SIG-M5 (cell line): Measurements from ENCODE around the gene CCR2.
"Not testable (repeated sequence)": the region's sequence is repeated elsewhere in the genome, so short reads cannot be mapped to it uniquely, and the experiment has no call there.

Experiments used
- DNase-seq: peaks from one replicate; lab custom pipeline; 2025; lab: John Stamatoyannopoulos, UW

The CCR2 gene

GRCh38 chr3:46380471-46381221 is 26.7 kb downstream of the CCR2 start:
- no peak for DNase-seq

- DNase-seq, result no peak
Observed at GRCh38 chr3:46381625-46382024, 27.7 kb downstream of the CCR2 start.

GRCh38 chr3:46383211-46383950 is 29.5 kb downstream of the CCR2 start:
- no peak for DNase-seq

DNA sequence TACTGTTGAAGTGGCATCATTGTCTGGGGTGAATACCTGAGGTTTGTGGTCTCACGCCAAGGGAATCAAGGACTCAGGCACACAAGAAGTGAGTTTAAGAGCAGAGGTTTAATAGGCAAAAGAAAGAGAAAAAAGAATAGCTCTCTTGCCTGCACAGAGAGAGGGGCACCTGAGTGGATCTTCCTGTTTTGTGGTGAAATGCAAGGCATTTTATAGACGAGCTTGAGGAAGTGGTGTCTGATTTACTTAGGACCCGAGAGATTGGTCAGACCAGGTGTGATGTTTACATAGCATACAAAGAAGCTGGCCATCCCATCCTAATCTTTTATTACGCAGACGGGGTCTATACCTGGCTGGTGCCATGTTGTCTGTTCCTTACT is 30.0 kb downstream of the CCR2 start:
- DNase-seq, result no peak

DNA sequence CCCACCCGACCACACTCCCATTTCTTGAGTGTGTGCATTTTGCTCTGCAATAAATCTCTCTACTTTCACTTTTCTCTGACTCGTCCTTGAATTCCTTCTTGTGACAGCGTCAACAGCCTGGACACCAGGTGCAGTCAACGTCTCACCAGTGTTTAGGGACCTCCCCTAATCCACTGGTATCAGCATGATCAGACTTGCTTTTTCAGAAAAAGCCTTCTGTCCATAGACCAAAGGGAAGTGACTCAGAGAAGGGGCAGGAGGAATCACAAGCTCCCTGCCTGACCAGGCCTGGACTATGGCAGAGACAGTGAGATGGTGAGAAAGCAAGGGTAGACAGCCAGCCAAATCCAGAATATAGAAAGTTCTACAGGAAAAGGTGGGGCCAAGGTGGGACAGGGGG is 32.3 kb downstream of the CCR2 start:
- no peak for DNase-seq

- not testable (repeated sequence) for DNase-seq
Observed at GRCh38 chr3:46388847-46389246, 34.9 kb downstream of the CCR2 start.

- DNase-seq, result no peak
Observed at GRCh38 chr3:46389306-46389705, 35.4 kb downstream of the CCR2 start.

DNA sequence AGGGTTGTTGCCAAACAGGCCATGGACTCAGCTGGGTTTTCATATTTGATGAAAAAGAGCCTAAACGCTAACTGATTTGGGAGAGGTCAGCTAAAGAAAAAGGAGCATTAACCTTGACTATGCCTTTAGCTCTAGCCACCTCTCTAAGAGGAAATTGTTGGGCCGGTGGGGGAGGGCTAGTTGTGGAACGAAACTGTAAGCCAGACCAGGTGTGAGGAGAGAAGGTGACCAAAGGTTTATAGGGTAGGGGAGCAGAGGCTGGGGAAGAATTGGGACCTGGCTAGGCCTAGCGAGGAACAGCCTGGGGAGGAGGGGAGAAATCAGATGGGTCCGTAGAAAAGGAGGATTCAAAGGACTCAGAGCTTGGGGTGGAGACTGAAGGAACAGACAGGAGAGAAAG is 37.6 kb downstream of the CCR2 start:
- not testable (repeated sequence) for DNase-seq

DNA sequence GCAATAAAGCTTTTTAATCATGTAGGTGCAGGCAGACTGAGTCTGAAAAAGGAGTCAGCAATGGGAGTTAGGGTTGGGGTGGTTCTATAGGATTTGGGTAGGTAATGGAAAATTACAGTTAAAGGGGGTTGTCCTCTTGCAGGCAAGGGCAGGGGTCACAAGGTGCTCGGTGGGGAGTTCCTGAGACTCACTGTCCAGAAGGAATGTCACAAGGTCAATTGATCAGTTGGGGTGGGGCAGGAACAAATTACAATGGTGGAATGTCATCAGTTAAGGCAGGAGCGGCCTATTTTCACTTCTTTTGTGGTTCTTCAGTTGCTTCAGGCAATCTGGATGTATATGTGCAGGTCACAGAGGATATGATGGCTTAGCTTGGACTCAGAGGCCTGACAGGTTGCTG is 39.1 kb downstream of the CCR2 start:
- DNase-seq, result no peak

DNA sequence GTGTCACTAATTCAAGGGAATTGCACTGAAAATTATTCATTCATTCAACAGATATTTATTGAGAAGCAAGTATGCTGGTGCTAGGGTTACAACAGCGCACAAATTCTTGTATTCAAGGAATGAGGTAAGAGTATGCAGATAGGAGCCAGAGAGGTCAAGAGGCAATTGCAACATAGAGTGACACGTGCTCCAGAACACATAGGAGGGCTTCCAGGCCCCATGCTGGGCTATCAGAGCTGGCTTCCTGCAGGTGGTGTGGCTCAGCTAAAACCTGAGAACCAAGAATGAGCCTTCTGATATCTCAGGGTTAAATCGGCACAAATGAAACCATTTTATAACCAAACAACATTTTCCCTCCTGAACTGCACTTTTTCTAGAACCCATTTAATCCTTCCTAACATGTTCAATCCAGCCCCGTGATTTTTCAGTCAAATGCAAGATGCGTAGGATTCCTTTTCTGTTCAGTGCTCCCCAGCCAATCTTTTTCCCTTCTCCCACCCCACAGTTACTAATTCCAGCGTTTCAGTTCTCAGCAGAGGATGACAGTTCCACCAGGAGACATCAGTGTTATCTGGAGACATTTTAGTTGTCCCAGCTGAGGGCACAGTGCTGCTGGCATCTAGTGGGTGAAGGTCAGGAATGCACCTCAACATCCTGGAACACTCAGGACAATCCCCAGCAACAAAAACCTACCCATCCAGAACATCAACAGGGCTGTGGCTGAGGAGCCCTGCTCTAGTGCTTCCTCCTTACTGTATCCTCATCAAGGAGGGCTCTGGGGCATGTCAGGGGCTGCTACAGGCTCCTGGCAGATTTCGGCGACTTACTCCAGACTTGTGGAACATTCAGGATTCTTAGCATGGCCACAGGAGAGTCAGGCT is 39.9 kb downstream of the CCR2 start:
- DNase-seq, result peak; percentile 27

- DNase-seq, result peak; percentile 14
Observed at GRCh38 chr3:46395210-46395661, 41.3 kb downstream of the CCR2 start.

DNA sequence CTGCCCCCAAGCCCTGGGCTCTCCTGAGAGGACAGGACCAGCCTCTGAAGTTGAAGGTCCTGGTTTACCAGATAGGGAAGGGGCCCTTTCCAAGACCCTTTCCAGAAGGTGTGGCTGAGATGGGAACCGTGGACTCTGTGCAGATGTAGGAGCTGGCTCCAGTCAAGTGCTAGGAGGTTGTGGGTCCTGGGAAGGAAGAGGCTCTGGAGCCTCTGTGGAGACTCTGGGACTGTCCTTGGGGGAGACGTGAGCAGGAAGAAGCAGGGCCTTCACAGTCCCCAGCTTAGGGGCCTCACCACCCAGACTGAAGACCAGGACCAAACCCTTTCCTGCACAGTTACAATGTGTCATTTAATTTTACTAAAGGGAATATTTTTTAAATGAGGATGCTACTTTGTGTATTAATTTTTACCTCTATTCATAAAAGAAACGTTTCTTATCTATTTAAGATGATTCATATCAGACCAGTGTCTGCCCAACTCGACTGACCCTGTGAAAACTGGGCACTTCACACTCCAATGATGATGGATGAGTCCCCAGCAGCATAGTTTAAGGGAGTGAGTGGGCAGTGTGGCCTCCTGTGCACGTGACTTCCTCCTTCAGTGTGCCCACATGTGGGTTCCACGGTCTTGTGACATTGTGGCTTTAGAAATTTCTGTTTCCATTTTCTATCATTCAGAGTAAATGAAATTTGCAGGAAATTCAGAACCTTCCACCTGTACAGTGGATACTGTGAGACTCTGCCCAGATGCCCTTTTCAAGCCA is 42.0 kb downstream of the CCR2 start:
- DNase-seq, result no peak

DNA sequence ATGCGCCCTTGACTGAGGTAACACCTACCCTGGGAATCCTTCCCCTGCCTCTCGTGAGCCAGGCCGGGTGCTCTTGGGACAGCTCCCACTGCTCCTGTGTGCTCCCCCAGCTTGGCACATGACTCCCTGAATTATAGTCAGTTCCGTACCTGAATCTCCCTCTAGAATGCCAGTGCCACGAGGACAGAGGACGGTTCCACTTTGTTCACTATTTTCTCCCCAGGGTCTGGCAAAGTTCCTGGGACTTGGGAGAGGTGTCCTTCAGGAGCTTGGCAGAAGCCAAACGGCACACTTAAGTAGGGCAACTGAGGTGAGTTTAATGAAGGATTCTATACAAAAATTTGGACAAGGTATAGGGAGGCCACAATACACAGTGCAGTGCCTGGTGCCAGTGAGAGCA is 43.2 kb downstream of the CCR2 start:
- no peak for DNase-seq

- no peak for DNase-seq
Observed at GRCh38 chr3:46398186-46398955, 44.5 kb downstream of the CCR2 start.

DNA sequence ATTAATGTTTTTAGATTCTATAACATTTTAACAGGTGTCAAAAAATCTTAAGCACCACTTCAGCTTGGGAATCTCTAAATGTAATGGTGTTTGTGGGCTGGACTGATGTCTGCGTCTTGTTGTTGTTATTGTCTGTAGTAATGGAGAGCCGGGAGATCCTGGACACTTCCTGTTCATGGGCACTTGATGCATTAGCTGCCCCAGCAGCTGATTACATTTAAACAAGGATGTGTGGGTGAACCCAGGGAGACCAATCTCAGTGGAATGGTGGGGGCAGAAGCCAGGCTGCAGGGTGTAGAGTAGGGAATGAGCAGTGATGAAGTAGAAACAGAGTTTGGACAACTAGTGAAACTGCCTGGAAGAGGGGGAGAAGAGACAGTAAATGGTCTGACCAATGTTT is 45.2 kb downstream of the CCR2 start:
- DNase-seq, result no peak

DNA sequence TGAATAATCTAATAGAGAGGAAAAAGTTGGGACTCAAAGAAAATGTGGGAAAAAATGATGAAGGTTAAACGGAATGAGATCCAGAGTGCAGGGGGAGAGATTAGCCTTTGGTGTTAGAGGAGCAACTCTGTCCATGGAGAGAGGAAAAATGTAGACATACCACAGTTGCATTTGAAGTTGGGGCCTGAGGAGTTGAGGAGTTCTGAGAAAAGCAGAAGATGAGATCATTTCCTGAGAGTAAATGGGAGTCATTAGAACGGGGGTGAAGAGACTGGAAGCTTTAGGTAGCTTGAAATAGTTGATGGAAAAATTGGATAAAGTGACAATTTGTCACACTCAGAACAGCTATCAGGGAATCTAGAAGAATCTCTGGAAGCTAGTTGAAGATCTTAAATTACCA is 45.6 kb downstream of the CCR2 start:
- DNase-seq, result no peak

DNA sequence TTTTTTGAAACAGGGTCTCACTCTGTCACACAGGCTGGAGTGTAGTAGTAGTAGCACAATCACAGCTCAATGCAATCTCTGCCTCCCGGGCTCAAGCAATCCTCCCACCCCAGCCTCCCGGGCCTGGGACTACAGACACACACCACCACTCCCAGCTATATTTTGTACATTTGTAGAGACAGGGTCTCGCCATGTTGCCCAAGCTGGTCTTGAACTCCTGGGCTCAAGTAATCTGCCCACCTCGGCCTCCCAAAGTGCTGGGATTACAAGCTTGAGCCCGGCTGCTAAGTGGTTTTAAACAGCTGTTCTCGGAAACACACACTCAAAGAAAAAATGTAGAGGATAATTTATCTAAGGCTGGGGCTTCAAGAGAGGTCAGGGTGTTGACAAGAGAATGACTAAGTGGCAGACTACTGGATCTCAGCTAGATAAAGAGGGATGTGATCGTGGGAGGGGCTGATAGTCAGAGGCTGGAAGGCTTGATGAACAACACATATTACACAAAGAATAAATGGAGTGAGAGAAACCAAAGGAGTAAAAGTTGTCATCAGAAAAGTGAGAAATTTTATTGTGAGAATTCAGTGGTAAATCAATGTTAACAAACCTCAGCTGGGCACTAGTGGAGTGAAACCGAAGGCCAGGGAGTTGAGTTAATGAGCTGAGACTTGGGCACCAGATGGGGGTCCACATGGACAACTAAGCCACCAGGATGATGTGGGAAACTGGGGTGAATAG is 46.3 kb downstream of the CCR2 start:
- DNase-seq, result no peak

DNA sequence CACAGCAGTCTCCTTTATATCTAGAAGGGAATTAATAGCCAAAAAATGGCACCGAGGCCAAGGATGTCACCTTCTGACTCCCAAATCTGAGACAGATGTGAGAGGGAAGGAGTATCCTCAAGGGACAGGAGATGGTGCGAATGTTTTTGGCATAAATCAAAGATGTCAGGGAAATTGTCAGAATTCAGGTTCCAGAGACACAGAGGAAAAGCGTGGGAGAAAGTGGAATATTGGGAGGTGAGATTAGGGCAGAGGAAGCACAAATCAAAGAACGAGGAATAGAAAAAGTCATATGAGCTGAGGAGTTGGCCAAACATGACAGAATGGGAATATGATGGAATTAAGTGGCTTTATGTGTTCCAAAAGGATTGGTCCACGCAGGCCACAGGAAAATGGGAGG is 46.9 kb downstream of the CCR2 start:
- no peak for DNase-seq

- no peak for DNase-seq
Observed at GRCh38 chr3:46401579-46401978, 47.7 kb downstream of the CCR2 start.

DNA sequence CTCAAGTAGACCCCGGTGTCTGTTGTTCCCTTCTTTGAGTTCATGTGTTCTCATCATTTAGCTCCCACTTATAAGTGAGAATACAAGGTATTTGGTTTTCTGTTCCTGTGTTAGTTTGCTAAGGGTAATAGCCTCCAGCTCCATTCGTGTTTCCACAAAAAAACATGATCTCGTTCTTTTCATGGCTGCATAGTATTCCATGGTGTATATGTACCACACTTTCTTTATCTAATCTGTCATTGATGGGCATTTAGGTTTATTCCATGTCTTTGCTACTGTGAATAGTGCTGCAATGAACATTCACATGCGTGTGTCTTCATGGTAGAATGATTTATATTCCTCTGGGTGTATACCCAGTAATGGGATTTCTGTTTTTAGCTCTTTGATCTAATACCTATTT is 49.0 kb downstream of the CCR2 start:
- not testable (repeated sequence) for DNase-seq
